ENCODE data around the gene STON2. TPM values are rescaled to one million over a fixed set of nuclear protein-coding genes. Genes with fewer than 3 reads are reported as not detected.

Gene STON2
- total RNA-seq, 1 donor from 2014 or later: 0.30 TPM

- intact Hi-C loops (cut with micrococcal nuclease): no loop called here
- no peaks in the 10 kb centered on the region for H3K36me3 Mint-ChIP-seq (ENCODE audit: low read depth)
- DNase-seq: no peak
- peaks cover 30% of the 10 kb centered on the region for H3K27me3 Mint-ChIP-seq
- no peak overlapping the region for H3K4me3 Mint-ChIP-seq
- H3K27ac Mint-ChIP-seq: no peak overlapping the region
- no peaks in the 10 kb centered on the region for H3K4me1 Mint-ChIP-seq
- H3K9me3 Mint-ChIP-seq: no peaks in the 10 kb centered on the region
Measured at GRCh38 chr14:81408595-81408994, 8.5 kb upstream of the STON2 start.

GRCh38 chr14:81406863-81407262 lies 6.7 kb upstream of the STON2 start:
- intact Hi-C loops (cut with micrococcal nuclease): no loop called here
- Mint-ChIP-seq H3K9me3 (no peaks in the 10 kb centered on the region), H3K27me3 (peaks cover 28% of the 10 kb centered on the region), H3K4me1 (peaks cover 3% of the 10 kb centered on the region), H3K36me3 (ENCODE audit: low read depth) (no peaks in the 10 kb centered on the region), H3K27ac (no peak overlapping the region), H3K4me3 (no peak overlapping the region)
- no peak for DNase-seq

DNA sequence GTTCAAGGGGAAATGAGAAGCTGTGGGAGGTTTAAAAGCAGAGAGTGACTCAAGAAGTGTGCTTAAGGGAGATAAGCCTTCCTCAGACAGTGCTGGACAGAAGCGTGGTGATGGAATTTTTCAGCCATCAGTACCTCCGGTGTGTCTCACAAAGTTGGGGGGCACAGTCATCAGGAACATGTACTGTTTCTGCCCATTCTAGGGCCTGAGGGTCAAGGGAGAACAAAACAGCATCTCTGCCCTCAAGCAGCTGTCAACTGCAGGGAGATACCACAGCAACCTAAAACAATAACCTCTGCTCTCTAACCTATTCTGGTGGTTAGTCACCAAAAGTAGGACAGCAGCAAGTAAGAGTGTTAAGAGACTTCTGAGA lies 2.0 kb upstream of the STON2 start:
- intact Hi-C loops (cut with micrococcal nuclease): loop anchor here (5.0 kb wide), 2 partner anchors 70 to 180 kb away; partner anchors contain the start of gene GTF2A1
- Mint-ChIP-seq H3K9me3 (no peaks in the 10 kb centered on the region), H3K4me3 (no peak overlapping the region), H3K27ac (peak overlapping the region; percentile 31), H3K27me3 (peaks cover 16% of the 10 kb centered on the region), H3K36me3 (ENCODE audit: low read depth) (no peaks in the 10 kb centered on the region), H3K4me1 (peaks cover 18% of the 10 kb centered on the region)
- DNase-seq: no peak

GRCh38 chr14:81401420-81402122 lies 1.4 kb upstream of the STON2 start:
- intact Hi-C loops (cut with micrococcal nuclease): loop anchor here (5.0 kb wide), 2 partner anchors 71 to 179 kb away; partner anchors contain the start of gene GTF2A1
- Mint-ChIP-seq H3K36me3 (ENCODE audit: low read depth) (no peaks in the 10 kb centered on the region), H3K4me3 (peak overlapping the region; percentile 7), H3K9me3 (no peaks in the 10 kb centered on the region), H3K27me3 (peaks cover 13% of the 10 kb centered on the region), H3K4me1 (peaks cover 18% of the 10 kb centered on the region), H3K27ac (peak overlapping the region; percentile 56)
- no peak for DNase-seq

GRCh38 chr14:81400852-81401251 lies 728 bp upstream of the STON2 start:
- peaks cover 13% of the 10 kb centered on the region for H3K27me3 Mint-ChIP-seq
- no peaks in the 10 kb centered on the region for H3K36me3 Mint-ChIP-seq (ENCODE audit: low read depth)
- no peak overlapping the region for H3K4me3 Mint-ChIP-seq
- H3K4me1 Mint-ChIP-seq: peaks cover 18% of the 10 kb centered on the region
- no peak for DNase-seq
- intact Hi-C loops (cut with micrococcal nuclease): loop anchor here (5.0 kb wide), 2 partner anchors 71 to 179 kb away; partner anchors contain the start of gene GTF2A1
- no peaks in the 10 kb centered on the region for H3K9me3 Mint-ChIP-seq
- peak overlapping the region; percentile 56 for H3K27ac Mint-ChIP-seq

DNA sequence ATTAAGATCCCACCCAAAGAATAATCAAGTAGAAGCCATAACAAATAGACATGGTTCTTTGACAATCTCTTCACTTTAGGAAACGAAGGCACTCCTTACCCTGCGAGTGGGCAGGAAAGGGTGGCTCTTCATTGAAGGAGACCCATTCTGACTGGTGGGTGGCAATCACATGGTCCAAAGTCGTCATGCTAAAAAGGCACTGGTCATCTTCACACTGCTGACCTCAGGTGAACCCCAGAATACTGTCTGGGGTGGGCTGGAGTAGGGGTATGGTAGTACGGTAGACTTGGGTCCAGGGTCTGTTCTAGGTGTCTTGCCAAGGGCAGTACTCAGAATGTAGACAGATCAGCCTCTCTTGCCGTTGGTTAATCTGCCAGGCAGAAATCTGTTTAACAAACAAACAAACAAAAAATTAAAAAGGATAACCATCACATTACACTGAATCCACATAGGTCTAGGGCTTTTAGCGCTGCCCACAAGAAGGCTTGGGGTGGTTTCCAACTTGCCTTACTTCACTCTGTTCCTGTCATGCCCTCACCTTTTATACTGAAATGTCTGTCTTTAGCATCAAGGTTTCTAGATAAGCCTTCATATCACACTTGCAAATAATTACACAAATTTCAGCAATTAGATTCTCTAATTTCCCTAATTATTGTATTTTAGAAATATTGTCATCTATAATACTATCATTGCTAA lies 1.8 kb downstream of the STON2 start:
- H3K27me3 Mint-ChIP-seq: peaks cover 6% of the 10 kb centered on the region
- H3K36me3 Mint-ChIP-seq (ENCODE audit: low read depth): no peaks in the 10 kb centered on the region
- H3K9me3 Mint-ChIP-seq: no peaks in the 10 kb centered on the region
- no peak overlapping the region for H3K4me3 Mint-ChIP-seq
- H3K27ac Mint-ChIP-seq: no peak overlapping the region
- intact Hi-C loops (cut with micrococcal nuclease): no loop called here
- H3K4me1 Mint-ChIP-seq: peaks cover 18% of the 10 kb centered on the region
- DNase-seq: no peak

DNA sequence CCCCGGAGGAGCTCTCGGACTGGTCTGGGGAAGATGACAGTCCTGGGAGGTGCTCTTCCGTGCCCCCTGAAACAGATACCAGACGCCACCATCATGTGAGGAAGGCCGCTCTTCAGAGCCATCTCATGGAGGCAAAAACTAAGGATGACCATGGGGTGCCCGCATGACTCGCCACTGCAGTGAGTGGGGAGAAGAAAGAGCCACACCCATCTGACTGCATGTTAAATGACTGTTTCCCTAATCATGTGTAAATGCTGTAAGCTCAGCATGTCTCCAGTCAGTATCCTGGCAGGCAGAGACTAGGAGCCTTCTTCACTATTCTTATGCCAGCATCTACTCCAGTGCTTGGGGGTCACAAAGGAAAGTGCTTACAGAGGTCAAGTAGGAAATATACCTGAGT lies 4.0 kb downstream of the STON2 start:
- Mint-ChIP-seq H3K27ac (no peak overlapping the region), H3K36me3 (ENCODE audit: low read depth) (no peaks in the 10 kb centered on the region)
- intact Hi-C loops (cut with micrococcal nuclease): no loop called here

GRCh38 chr14:81394739-81395138 lies 5.4 kb downstream of the STON2 start:
- H3K4me1 Mint-ChIP-seq: no peaks in the 10 kb centered on the region
- peaks cover 1% of the 10 kb centered on the region for H3K27me3 Mint-ChIP-seq
- intact Hi-C loops (cut with micrococcal nuclease): no loop called here

More for the DNA sequence above, 4.0 kb downstream of the STON2 start:
- Mint-ChIP-seq H3K4me3 (no peak overlapping the region), H3K4me1 (peaks cover 7% of the 10 kb centered on the region), H3K27me3 (peaks cover 1% of the 10 kb centered on the region), H3K9me3 (no peaks in the 10 kb centered on the region)
- no peak for DNase-seq

DNA sequence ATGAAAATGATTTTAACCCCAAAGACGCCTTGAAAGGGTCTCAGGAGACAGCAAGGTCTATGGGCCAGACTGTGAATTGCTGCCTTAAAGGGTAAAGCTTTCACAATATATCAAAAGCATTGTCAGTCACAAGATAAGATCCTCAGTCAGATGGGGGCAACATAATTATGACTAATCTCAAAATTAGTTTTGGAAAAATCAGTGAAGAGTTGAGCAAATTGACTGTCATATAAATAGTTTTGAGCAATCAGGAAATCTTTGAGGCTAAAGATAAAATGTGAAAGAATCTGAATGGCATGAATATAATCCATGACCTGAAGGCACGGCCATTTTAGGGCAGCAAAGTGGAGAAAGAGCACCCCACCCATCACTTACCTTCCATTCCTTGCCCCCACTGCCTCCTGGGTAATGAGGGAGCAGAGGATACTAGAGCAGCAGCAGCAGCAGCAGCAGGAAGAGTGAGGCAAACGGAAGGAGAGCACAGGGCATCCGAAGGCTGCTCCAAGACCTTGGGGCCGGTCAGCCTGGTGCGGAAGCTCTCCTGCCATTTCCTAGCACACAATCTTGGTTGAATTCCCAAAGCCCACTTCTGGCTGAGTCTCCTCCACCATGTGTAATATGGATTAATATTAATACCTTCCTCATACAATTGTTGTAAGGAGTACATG lies 7.0 kb downstream of the STON2 start:
- Mint-ChIP-seq H3K9me3 (no peaks in the 10 kb centered on the region), H3K27ac (no peak overlapping the region), H3K36me3 (ENCODE audit: low read depth) (no peaks in the 10 kb centered on the region), H3K4me3 (no peak overlapping the region), H3K27me3 (peaks cover 1% of the 10 kb centered on the region), H3K4me1 (no peaks in the 10 kb centered on the region)
- intact Hi-C loops (cut with micrococcal nuclease): no loop called here
- DNase-seq: no peak

More at GRCh38 chr14:81394739-81395138, 5.4 kb downstream of the STON2 start:
- no peak overlapping the region for H3K27ac Mint-ChIP-seq
- H3K4me3 Mint-ChIP-seq: no peak overlapping the region
- no peaks in the 10 kb centered on the region for H3K36me3 Mint-ChIP-seq (ENCODE audit: low read depth)
- no peak for DNase-seq
- no peaks in the 10 kb centered on the region for H3K9me3 Mint-ChIP-seq

- Mint-ChIP-seq H3K4me1 (no peaks in the 10 kb centered on the region), H3K27me3 (peaks cover 1% of the 10 kb centered on the region), H3K4me3 (no peak overlapping the region), H3K27ac (no peak overlapping the region), H3K36me3 (ENCODE audit: low read depth) (no peaks in the 10 kb centered on the region), H3K9me3 (no peaks in the 10 kb centered on the region)
- intact Hi-C loops (cut with micrococcal nuclease): no loop called here
- no peak for DNase-seq
Measured at GRCh38 chr14:81392052-81392451, 8.1 kb downstream of the STON2 start.

GRCh38 chr14:81390696-81391095 lies 9.4 kb downstream of the STON2 start:
- peaks cover 1% of the 10 kb centered on the region for H3K27me3 Mint-ChIP-seq
- no peak overlapping the region for H3K4me3 Mint-ChIP-seq
- no peak overlapping the region for H3K27ac Mint-ChIP-seq
- no peaks in the 10 kb centered on the region for H3K4me1 Mint-ChIP-seq
- no peaks in the 10 kb centered on the region for H3K36me3 Mint-ChIP-seq (ENCODE audit: low read depth)
- intact Hi-C loops (cut with micrococcal nuclease): no loop called here
- no peak for DNase-seq
- H3K9me3 Mint-ChIP-seq: no peaks in the 10 kb centered on the region

DNA sequence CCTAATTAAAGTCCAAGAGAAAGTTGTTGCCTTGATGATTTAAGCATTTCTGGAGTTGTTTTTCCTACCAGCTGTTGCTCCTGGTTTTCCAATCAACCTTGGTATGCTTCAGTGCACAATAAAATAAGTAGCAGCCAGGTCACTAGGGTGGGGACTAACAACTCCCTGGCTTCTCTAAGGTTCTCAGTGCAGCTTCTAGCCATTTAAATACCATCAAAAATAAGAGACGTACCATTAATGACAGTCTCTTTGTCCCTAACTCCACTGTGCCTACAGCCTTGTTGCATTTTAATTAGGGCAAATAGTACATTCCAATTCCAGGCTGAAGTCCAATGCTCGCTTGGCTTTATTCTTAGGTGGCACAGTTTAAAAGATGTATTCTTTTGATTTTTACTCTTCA lies 11.8 kb downstream of the STON2 start:
- no peaks in the 10 kb centered on the region for H3K9me3 Mint-ChIP-seq
- H3K27me3 Mint-ChIP-seq: peaks cover 2% of the 10 kb centered on the region
- H3K4me1 Mint-ChIP-seq: no peaks in the 10 kb centered on the region
- no peaks in the 10 kb centered on the region for H3K36me3 Mint-ChIP-seq (ENCODE audit: low read depth)
- H3K27ac Mint-ChIP-seq: no peak overlapping the region
- DNase-seq: no peak
- H3K4me3 Mint-ChIP-seq: no peak overlapping the region
- intact Hi-C loops (cut with micrococcal nuclease): no loop called here

DNA sequence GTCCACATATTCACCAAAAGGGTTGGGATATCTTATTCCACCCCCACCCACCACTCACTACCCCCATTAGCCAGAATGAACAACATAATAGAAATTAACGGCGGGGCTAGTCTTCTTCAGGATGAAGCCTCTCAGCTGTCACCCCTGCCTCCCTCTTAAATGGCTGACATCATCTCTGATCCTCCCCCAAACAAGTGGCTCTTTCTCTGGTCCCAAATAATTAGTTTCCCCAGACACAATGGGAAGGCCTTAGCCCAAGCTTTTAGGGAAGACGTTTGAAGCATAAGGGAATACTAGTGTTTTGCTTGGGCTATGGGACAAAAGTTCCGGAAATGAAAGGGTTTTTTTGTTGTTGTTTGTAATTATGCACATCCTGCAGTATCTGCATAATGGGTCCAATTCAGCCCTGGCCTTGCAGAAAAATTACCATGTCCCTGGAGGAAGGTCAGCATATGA lies 13.8 kb downstream of the STON2 start:
- DNase-seq: peak; percentile 16
- intact Hi-C loops (cut with micrococcal nuclease): no loop called here
- H3K4me1 Mint-ChIP-seq: no peaks in the 10 kb centered on the region

DNA sequence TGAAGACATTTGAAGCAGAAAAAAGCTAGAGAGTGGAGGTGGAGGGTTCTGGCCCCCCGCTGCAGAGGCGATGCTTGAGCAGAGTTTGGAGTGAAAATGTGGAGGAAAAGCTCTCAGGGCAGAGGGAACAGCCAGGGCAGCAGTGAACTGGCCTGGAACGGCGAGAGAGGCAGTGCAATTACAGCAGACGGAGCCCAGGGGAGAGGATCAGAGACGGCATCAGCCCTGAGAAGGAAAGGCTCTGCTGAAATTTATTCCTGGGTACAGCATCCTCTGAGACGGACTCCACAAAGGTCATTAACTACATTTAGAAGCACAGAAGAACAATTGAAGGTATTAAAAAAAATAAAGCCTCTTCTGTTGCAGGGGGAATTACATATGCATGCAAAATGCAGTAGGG lies 14.2 kb downstream of the STON2 start:
- Mint-ChIP-seq H3K9me3 (no peaks in the 10 kb centered on the region), H3K36me3 (ENCODE audit: low read depth) (no peaks in the 10 kb centered on the region), H3K4me1 (no peaks in the 10 kb centered on the region), H3K27ac (no peak overlapping the region), H3K27me3 (peaks cover 2% of the 10 kb centered on the region), H3K4me3 (no peak overlapping the region)
- no peak for DNase-seq
- intact Hi-C loops (cut with micrococcal nuclease): no loop called here

More for the DNA sequence above, 13.8 kb downstream of the STON2 start:
- Mint-ChIP-seq H3K9me3 (no peaks in the 10 kb centered on the region), H3K27me3 (peaks cover 2% of the 10 kb centered on the region), H3K27ac (no peak overlapping the region), H3K36me3 (ENCODE audit: low read depth) (no peaks in the 10 kb centered on the region), H3K4me3 (no peak overlapping the region)

Data from activated CD4-positive, alpha-beta T cell treated with anti-CD3 and anti-CD28 coated beads, Interleukin-2, amount 10 ng/mL, durations not matched to agents 24 days and 14 days (primary cell).